ENCODE measurements around the gene NR2E3.

Gene NR2E3

DNA sequence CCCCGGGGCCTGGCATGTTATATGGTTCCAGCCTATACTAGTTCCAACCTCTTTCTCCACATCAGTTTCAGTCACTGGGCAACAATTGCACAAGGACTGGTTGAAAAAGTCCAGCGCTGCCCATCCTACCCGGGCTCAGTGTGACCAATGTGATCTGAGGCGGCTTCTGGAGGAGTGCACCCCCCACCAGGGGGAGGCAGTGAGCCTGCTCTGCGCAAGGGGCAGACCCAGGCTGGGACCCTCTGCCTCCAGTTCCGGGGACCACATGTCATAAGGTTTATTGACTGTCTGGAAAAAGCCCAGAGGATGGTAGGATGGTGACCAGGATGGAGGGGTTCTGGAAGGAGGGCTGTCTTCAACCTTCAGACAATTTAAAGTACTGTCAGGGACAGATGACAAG lies 25.6 kb upstream of the NR2E3 start:
- TF ChIP-seq CTCF (conservative IDR thresholded peaks at IDR 0.05; ENCODE audit: low read length) = peak; percentile 18; the same call in 1 of the 2 replicates
- no peak overlapping the region for H3K4me3 ChIP-seq (ENCODE audit: low read length)
- DNase-seq (ENCODE audit: low read depth) = no peak

DNA sequence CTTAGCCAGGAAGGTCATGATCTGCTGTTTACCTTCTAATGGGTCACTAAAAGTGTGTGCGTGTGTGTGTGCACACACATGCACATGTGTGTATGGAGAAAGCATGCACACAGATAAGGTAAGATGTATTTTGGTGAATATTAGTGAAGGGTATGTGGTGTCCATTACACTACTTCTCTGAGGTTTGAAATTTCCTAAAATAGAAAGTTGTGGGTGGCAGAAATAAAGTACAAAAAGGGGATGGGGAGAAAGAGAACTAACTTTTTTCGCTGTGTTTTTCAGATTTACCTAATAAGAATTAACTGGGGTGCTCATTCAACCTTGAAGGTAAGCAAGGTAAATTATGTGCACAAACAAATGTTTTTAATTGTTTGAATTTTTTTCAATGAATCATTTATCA lies 24.4 kb upstream of the NR2E3 start:
- TF ChIP-seq CTCF (conservative IDR thresholded peaks at IDR 0.05; ENCODE audit: low read length) = no peak
- DNase-seq (ENCODE audit: low read depth) = no peak
- no peak overlapping the region for H3K4me3 ChIP-seq (ENCODE audit: low read length)

DNA sequence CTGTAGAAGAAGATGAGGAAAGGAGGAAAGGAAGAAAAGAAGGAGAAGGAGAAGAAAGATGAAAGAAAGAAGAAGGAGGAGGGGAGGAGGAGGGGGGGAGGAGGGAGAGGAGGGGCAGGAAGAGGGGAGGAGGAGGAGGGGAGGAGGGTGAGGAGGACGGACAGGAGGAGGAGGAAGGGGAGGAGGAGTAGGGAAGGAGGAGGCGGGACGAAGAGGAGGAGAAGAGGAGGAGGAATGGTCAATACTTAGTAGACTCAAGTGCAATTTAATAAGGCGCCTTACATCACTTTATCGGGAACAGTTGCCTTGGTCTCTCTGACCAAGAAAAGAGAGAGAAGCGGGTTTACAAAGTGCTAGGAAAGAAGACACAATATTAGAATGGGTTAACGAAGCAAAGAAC lies 23.7 kb upstream of the NR2E3 start:
- no peak for TF ChIP-seq CTCF (conservative IDR thresholded peaks at IDR 0.05; ENCODE audit: low read length)
- H3K4me3 ChIP-seq (ENCODE audit: low read length) = no peak overlapping the region
- DNase-seq (ENCODE audit: low read depth) = no peak

- no peak for TF ChIP-seq CTCF (conservative IDR thresholded peaks at IDR 0.05; ENCODE audit: low read length)
- no peak overlapping the region for H3K4me3 ChIP-seq (ENCODE audit: low read length)
- DNase-seq (ENCODE audit: low read depth) = no peak
Measured at GRCh38 chr15:71788646-71789579, 21.4 kb upstream of the NR2E3 start.

GRCh38 chr15:71789616-71790015 lies 20.7 kb upstream of the NR2E3 start:
- no peak for TF ChIP-seq CTCF (conservative IDR thresholded peaks at IDR 0.05; ENCODE audit: low read length)
- H3K4me3 ChIP-seq (ENCODE audit: low read length) = no peak overlapping the region
- no peak for DNase-seq (ENCODE audit: low read depth)

GRCh38 chr15:71790081-71790480 lies 20.3 kb upstream of the NR2E3 start:
- no peak for DNase-seq (ENCODE audit: low read depth)
- no peak for TF ChIP-seq CTCF (conservative IDR thresholded peaks at IDR 0.05; ENCODE audit: low read length)
- no peak overlapping the region for H3K4me3 ChIP-seq (ENCODE audit: low read length)

DNA sequence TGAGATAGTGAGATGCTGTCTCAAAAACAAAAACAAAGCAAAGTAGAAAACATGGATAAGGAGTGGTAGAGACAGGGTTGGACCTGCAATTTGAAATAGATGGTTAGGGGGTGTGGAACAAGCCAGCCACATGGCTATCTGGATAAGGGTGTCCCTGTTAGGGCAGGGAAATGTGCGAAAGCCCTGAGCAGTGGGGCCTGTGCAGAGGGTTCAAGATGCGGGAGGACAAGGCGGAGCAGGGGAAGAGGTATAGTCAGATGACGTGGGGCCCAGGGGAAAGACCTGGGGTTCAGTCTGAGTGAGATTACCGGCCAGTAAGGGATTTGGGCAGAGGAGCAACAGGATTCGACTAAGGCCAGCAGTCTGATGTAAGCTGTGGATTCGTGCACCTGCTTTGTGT lies 18.4 kb upstream of the NR2E3 start:
- no peak overlapping the region for H3K4me3 ChIP-seq (ENCODE audit: low read length)
- no peak for DNase-seq (ENCODE audit: low read depth)
- TF ChIP-seq CTCF (conservative IDR thresholded peaks at IDR 0.05; ENCODE audit: low read length) = no peak
